Gastroesophageal sphincter (tissue), 4 donors: ENCODE results near the gene TBATA. TPM values are rescaled to one million over a fixed set of nuclear protein-coding genes. Genes with fewer than 3 reads are reported as not detected.
"Not testable (repeated sequence)": the region's sequence is repeated elsewhere in the genome, so short reads cannot be mapped to it uniquely, and the experiment has no call there.

Experiments
- ATAC-seq: fragments of 150-250 bp; one replicate; pipeline ENCODE4 v1.9.1; 2016; ENCODE audit warnings: mild to moderate bottlenecking, moderate library complexity
- H3K27ac ChIP-seq, 4 donors: fragments of 200-600 bp; sonication (generic) in 3 of 4; 1 replicate in 3 of 4; 2 replicates in 1 of 4; pipeline ENCODE4 v1.5.1; 2016 to 2019
- H3K27me3 ChIP-seq: fragments of 200-600 bp; sonication (generic); one replicate; pipeline ENCODE4 v1.5.1; 2019
- H3K36me3 ChIP-seq, 2 donors: fragments of 200-600 bp; sonication (generic); one replicate each; pipeline ENCODE4 v1.5.1; 2019; ENCODE audit warnings: control low read depth in 1 of 2
- H3K4me1 ChIP-seq, 3 donors: fragments of 200-600 bp; sonication (generic); 1 replicate in 2 of 3; 2 replicates in 1 of 3; pipeline ENCODE4 v1.5.1; 2016 to 2019; ENCODE audit warnings: control low read depth in 2 of 3
- H3K4me3 ChIP-seq, 2 donors: fragments of 200-600 bp; sonication (generic); one replicate each; pipeline ENCODE4 v1.5.1; 2019; ENCODE audit warnings: mild to moderate bottlenecking in 1 of 2, moderate library complexity in 1 of 2
- H3K9me3 ChIP-seq, 3 donors: fragments of 200-600 bp; sonication (generic); one replicate each; pipeline ENCODE4 v1.5.1; 2017 to 2019; ENCODE audit warnings: control low read depth in 2 of 3
- CTCF ChIP-seq, 4 experiments: fragments of 200-600 bp in 2 of 4; fragments of 450-650 bp in 2 of 4; sonication (generic) in 1 of 4; IDR thresholded peaks; one replicate each; pipeline ENCODE4 v1.5.1; 2017 to 2019; ENCODE audit warnings: antibody characterized with exemption in 4 of 4, mild to moderate bottlenecking in 2 of 4, moderate library complexity in 2 of 4
- EP300 ChIP-seq: sonication (generic); formaldehyde crosslinking; IDR thresholded peaks from one replicate; pipeline ENCODE4 v1.6.1; 2017; ENCODE audit warnings: antibody characterized with exemption, mild to moderate bottlenecking
- POLR2A ChIP-seq, 2 donors: fragments of 450-650 bp; IDR thresholded peaks; one replicate each; pipeline ENCODE4 v1.6.1; 2017; ENCODE audit warnings: antibody characterized with exemption in 2 of 2, mild to moderate bottlenecking in 2 of 2, moderate library complexity in 1 of 2
- POLR2AphosphoS5 ChIP-seq: sonication (generic); formaldehyde crosslinking; IDR thresholded peaks from one replicate; pipeline ENCODE4 v1.6.1; 2017; ENCODE audit warnings: antibody characterized with exemption
- WGBS, 2 donors: methylation state at CpG; one replicate each; pipeline ENCODE4 v1.1.5; 2018; ENCODE audit warnings: low coverage in 1 of 2; 5-methylcytosine and 5-hydroxymethylcytosine counted together
- total RNA-seq, 4 donors: library from RNA; depleted of rRNA; stranded (reverse); fragments of >200 nt; gene quantifications; one replicate each; pipeline ENCODE4 v1.1.0, GENCODE V29; 2016

Gene TBATA
- total RNA-seq, 4 donors from 2014 or later = not detected

GRCh38 chr10:70772627-70773026 is 12.6 kb downstream of the TBATA start:
- ATAC-seq = no peak
- Histone ChIP-seq H3K36me3 (no peaks in the 10 kb centered on the region), H3K27me3 (no peaks in the 10 kb centered on the region), H3K4me3 (no peak overlapping the region), H3K27ac (no peak overlapping the region), H3K9me3 (no peaks in the 10 kb centered on the region), H3K4me1 (no peaks in the 10 kb centered on the region)
- TF ChIP-seq EP300 (no peak), CTCF (IDR thresholded peaks at IDR 0.05) (no peak), POLR2A (IDR thresholded peaks at IDR 0.05) (no peak), POLR2AphosphoS5 (no peak)
- WGBS, 2 donors = 91 to 92% methylated on average over 3 of the region's 4 CpGs

GRCh38 chr10:70771311-70772194 is 13.6 kb downstream of the TBATA start:
- no peak for ATAC-seq
- H3K36me3 ChIP-seq = no peaks in the 10 kb centered on the region
- TF ChIP-seq CTCF (IDR thresholded peaks at IDR 0.05) (no peak), EP300 (no peak), POLR2A (IDR thresholded peaks at IDR 0.05) (no peak), POLR2AphosphoS5 (no peak)
- H3K4me1 ChIP-seq = no peaks in the 10 kb centered on the region
- no peaks in the 10 kb centered on the region for H3K27me3 ChIP-seq
- H3K9me3 ChIP-seq = no peaks in the 10 kb centered on the region
- no peak overlapping the region for H3K27ac ChIP-seq
- H3K4me3 ChIP-seq = no peak overlapping the region
- 87 to 91% methylated on average over 3 to 5 of the region's 8 CpGs for WGBS, 2 donors

GRCh38 chr10:70770516-70770915 is 14.7 kb downstream of the TBATA start:
- 100% methylated on average over 1 of the region's 7 CpGs; no CpG with 5 or more reads in 1 of the 2 donors for WGBS, 2 donors
- not testable (repeated sequence) for ATAC-seq, H3K27ac ChIP-seq, H3K4me1 ChIP-seq, H3K9me3 ChIP-seq, H3K4me3 ChIP-seq, H3K27me3 ChIP-seq, H3K36me3 ChIP-seq

GRCh38 chr10:70770001-70770400 is 15.2 kb downstream of the TBATA start:
- WGBS, 2 donors = 33 to 59% methylated on average over 1 to 2 of the region's 2 CpGs
- peaks cover 4% of the 10 kb centered on the region for H3K27me3 ChIP-seq
- H3K9me3 ChIP-seq = peaks cover 0 to 8% (median 0%) of the 10 kb centered on the region in 3 donors
- no peak for ATAC-seq
- H3K36me3 ChIP-seq = no peaks in the 10 kb centered on the region
- H3K27ac ChIP-seq = no peak overlapping the region
- no peak for TF ChIP-seq EP300
- TF ChIP-seq CTCF (IDR thresholded peaks at IDR 0.05) = no peak
- TF ChIP-seq POLR2AphosphoS5 = no peak
- no peak for TF ChIP-seq POLR2A (IDR thresholded peaks at IDR 0.05)
- H3K4me1 ChIP-seq = no peaks in the 10 kb centered on the region
- H3K4me3 ChIP-seq = no peak overlapping the region

GRCh38 chr10:70769121-70769520 is 16.1 kb downstream of the TBATA start:
- Histone ChIP-seq H3K36me3 (no peaks in the 10 kb centered on the region), H3K9me3 (peaks cover 0 to 8% (median 0%) of the 10 kb centered on the region in 3 donors), H3K27me3 (peaks cover 4% of the 10 kb centered on the region), H3K27ac (no peak overlapping the region), H3K4me1 (no peaks in the 10 kb centered on the region), H3K4me3 (no peak overlapping the region)
- ATAC-seq = no peak
- no peak for TF ChIP-seq CTCF (IDR thresholded peaks at IDR 0.05)
- no peak for TF ChIP-seq EP300
- no peak for TF ChIP-seq POLR2AphosphoS5
- no peak for TF ChIP-seq POLR2A (IDR thresholded peaks at IDR 0.05)
- WGBS, 2 donors = 82 to 89% methylated on average over 4 of the region's 4 CpGs

GRCh38 chr10:70768026-70768685 is 17.0 kb downstream of the TBATA start:
- WGBS, 2 donors = 64 to 83% methylated on average over 3 to 4 of the region's 6 CpGs
- not testable (repeated sequence) for H3K27me3 ChIP-seq, H3K4me1 ChIP-seq, H3K9me3 ChIP-seq, H3K27ac ChIP-seq, H3K4me3 ChIP-seq, H3K36me3 ChIP-seq, ATAC-seq
